Loucy (cell line): ENCODE data around the gene ATP1B1.

Experiments used
- H2AFZ ChIP-seq: fragments of 200-600 bp; sonication (generic); 2 replicates; pipeline ENCODE4 v1.6.0; 2016; ENCODE audit warnings: antibody characterized with exemption, mild to moderate bottlenecking, low read length, moderate library complexity
- H3F3A ChIP-seq: fragments of 200-600 bp; 2 replicates; pipeline ENCODE4 v1.6.0; 2016; ENCODE audit warnings: antibody characterized with exemption, low read depth, mild to moderate bottlenecking
- H3K27me3 ChIP-seq: fragments of 200-600 bp; sonication (generic); 2 replicates; pipeline ENCODE4 v1.6.1; 2014; ENCODE audit warnings: low read length, mild to moderate bottlenecking; ENCODE audit not compliant: insufficient read depth, poor library complexity, severe bottlenecking
- H3K36me3 ChIP-seq: fragments of 200-600 bp; sonication (generic); 2 replicates; pipeline ENCODE4 v1.6.1; 2016; ENCODE audit warnings: low read length; ENCODE audit not compliant: insufficient read depth
- H3K4me1 ChIP-seq: fragments of 200-600 bp; sonication (generic); 2 replicates; pipeline ENCODE4 v1.5.1; 2014; ENCODE audit warnings: low read length, mild to moderate bottlenecking; ENCODE audit not compliant: insufficient read depth, poor library complexity, severe bottlenecking
- H3K4me2 ChIP-seq: fragments of 200-600 bp; sonication (generic); 2 replicates; pipeline ENCODE4 v1.6.0; 2014; ENCODE audit warnings: antibody characterized with exemption, low read length, low read depth, mild to moderate bottlenecking; ENCODE audit not compliant: poor library complexity, severe bottlenecking
- H3K4me3 ChIP-seq: fragments of 200-600 bp; sonication (generic); 2 replicates; pipeline ENCODE4 v1.5.1; 2014; ENCODE audit warnings: low read length, mild to moderate bottlenecking, mixed read lengths; ENCODE audit not compliant: poor library complexity, severe bottlenecking
- H3K79me2 ChIP-seq: fragments of 200-600 bp; sonication (generic); 2 replicates; pipeline ENCODE4 v1.6.1; 2014; ENCODE audit warnings: low read length; ENCODE audit not compliant: insufficient read depth
- H3K9ac ChIP-seq: fragments of 200-600 bp; sonication (generic); 2 replicates; pipeline ENCODE4 v1.6.0; 2014; ENCODE audit warnings: mild to moderate bottlenecking, low read depth, low read length, moderate library complexity; ENCODE audit not compliant: poor library complexity, severe bottlenecking
- H3K9me2 ChIP-seq: fragments of 200-600 bp; sonication (generic); replicated peaks from 2 replicates; pipeline ENCODE4 v1.6.1; 2016; ENCODE audit warnings: low read depth, low read length, mixed read lengths
- H3K9me3 ChIP-seq: fragments of 200-600 bp; sonication (generic); 2 replicates; pipeline ENCODE4 v1.6.1; 2014; ENCODE audit warnings: mild to moderate bottlenecking, antibody characterized with exemption, low read length, low read depth; ENCODE audit not compliant: insufficient read depth
- H4K20me1 ChIP-seq: fragments of 200-600 bp; sonication (generic); 2 replicates; pipeline ENCODE4 v1.6.0; 2014; ENCODE audit warnings: antibody characterized with exemption, low read length, mild to moderate bottlenecking; ENCODE audit not compliant: insufficient read depth, poor library complexity, severe bottlenecking
- CTCF ChIP-seq: fragments of 200-600 bp; sonication (generic); conservative IDR thresholded peaks from 2 replicates; pipeline ENCODE4 v1.5.1; 2014; ENCODE audit warnings: mild to moderate bottlenecking, antibody characterized with exemption, low read length
- EZH2phosphoT487 ChIP-seq: fragments of 200-600 bp; IDR thresholded peaks from 2 replicates; pipeline ENCODE4 v1.6.1; 2018; ENCODE audit warnings: antibody characterized with exemption, mild to moderate bottlenecking, moderate library complexity, borderline replicate concordance

ATP1B1 gene

GRCh38 chr1:169117014-169117413 is 10.5 kb downstream of the ATP1B1 start:
- no peak for TF ChIP-seq CTCF
- TF ChIP-seq EZH2phosphoT487, result no peak

GRCh38 chr1:169117599-169117998 is 11.1 kb downstream of the ATP1B1 start:
- no peaks in the 10 kb centered on the region for H3K9me2 ChIP-seq
- peaks cover 5% of the 10 kb centered on the region for H3K4me1 ChIP-seq
- H3K27me3 ChIP-seq, result no peaks in the 10 kb centered on the region
- TF ChIP-seq CTCF (no peak), EZH2phosphoT487 (no peak)
- H3K4me3 ChIP-seq, result no peak overlapping the region
- no peak overlapping the region for H3K9ac ChIP-seq
- no peaks in the 10 kb centered on the region for H4K20me1 ChIP-seq
- H3F3A ChIP-seq, result no peaks in the 10 kb centered on the region
- no peaks in the 10 kb centered on the region for H3K9me3 ChIP-seq
- H2AFZ ChIP-seq, result no peak overlapping the region
- H3K79me2 ChIP-seq, result no peaks in the 10 kb centered on the region
- no peak overlapping the region for H3K4me2 ChIP-seq
- no peaks in the 10 kb centered on the region for H3K36me3 ChIP-seq

More at GRCh38 chr1:169117014-169117413, 10.5 kb downstream of the ATP1B1 start:
- Histone ChIP-seq H3K27me3 (no peaks in the 10 kb centered on the region), H3K4me2 (no peak overlapping the region), H3K4me1 (peaks cover 5% of the 10 kb centered on the region), H3K9me2 (no peaks in the 10 kb centered on the region), H3K36me3 (no peaks in the 10 kb centered on the region; the same call in 1 of the 2 replicates), H4K20me1 (no peaks in the 10 kb centered on the region), H3K79me2 (no peaks in the 10 kb centered on the region), H3F3A (no peaks in the 10 kb centered on the region), H3K9me3 (no peaks in the 10 kb centered on the region), H3K9ac (no peak overlapping the region), H3K4me3 (no peak overlapping the region), H2AFZ (no peak overlapping the region)

- no peaks in the 10 kb centered on the region for H3K36me3 ChIP-seq
Observed at GRCh38 chr1:169118227-169118626, 11.7 kb downstream of the ATP1B1 start.

More at GRCh38 chr1:169118227-169118626, 11.7 kb downstream of the ATP1B1 start:
- H3K79me2 ChIP-seq, result no peaks in the 10 kb centered on the region
- no peaks in the 10 kb centered on the region for H3K27me3 ChIP-seq
- no peak overlapping the region for H2AFZ ChIP-seq
- no peaks in the 10 kb centered on the region for H3K9me2 ChIP-seq
- no peaks in the 10 kb centered on the region for H4K20me1 ChIP-seq
- TF ChIP-seq EZH2phosphoT487, result no peak
- TF ChIP-seq CTCF, result no peak
- H3F3A ChIP-seq, result no peaks in the 10 kb centered on the region
- no peak overlapping the region for H3K4me3 ChIP-seq
- no peak overlapping the region for H3K4me2 ChIP-seq
- H3K9ac ChIP-seq, result no peak overlapping the region
- no peaks in the 10 kb centered on the region for H3K9me3 ChIP-seq
- peaks cover 5% of the 10 kb centered on the region for H3K4me1 ChIP-seq
